Testis (tissue), 2 donors: ENCODE measurements around the gene INPP5A.

ENCODE experiments used
- CTCF ChIP-seq, 3 experiments: fragments of 450-650 bp in 2 of 3; fragments of 200-600 bp in 1 of 3; sonication (generic) in 1 of 3; IDR thresholded peaks; one replicate each; pipeline ENCODE4 v1.5.1; 2016 to 2019; ENCODE audit warnings: antibody characterized with exemption in 3 of 3, mild to moderate bottlenecking in 2 of 3, moderate library complexity in 1 of 3
- POLR2A ChIP-seq: fragments of 450-650 bp; IDR thresholded peaks from one replicate; pipeline ENCODE4 v1.6.1; 2017; ENCODE audit warnings: antibody characterized with exemption, mild to moderate bottlenecking, moderate library complexity

- no peak for TF ChIP-seq CTCF (IDR thresholded peaks at IDR 0.05)
- no peak for TF ChIP-seq POLR2A
Measured at GRCh38 chr10:132756591-132756990, 219.0 kb downstream of the INPP5A start.
